PFSK-1 (cell line): Measurements from ENCODE around the gene RGS7.

Source experiments
- FOXP2 ChIP-seq: optimal IDR thresholded peaks from 2 replicates; pipeline ENCODE3; 2011; ENCODE audit warnings: borderline replicate concordance, control low read depth, inconsistent platforms; ENCODE audit not compliant: insufficient read depth; ENCODE audit errors: extremely low read length, extremely low read depth
- POLR2AphosphoS5 ChIP-seq: IDR thresholded peaks from 2 replicates; pipeline ENCODE4 v1.6.1; 2012; ENCODE audit warnings: low read depth, mild to moderate bottlenecking, control low read depth, low read length, moderate library complexity
- SIN3A ChIP-seq: IDR thresholded peaks from 2 replicates; pipeline ENCODE4 v1.6.1; 2012; ENCODE audit warnings: mild to moderate bottlenecking, low read length, moderate library complexity, borderline replicate concordance; ENCODE audit not compliant: insufficient read depth
- TAF1 ChIP-seq: IDR thresholded peaks from 2 replicates; pipeline ENCODE4 v1.6.1; 2012; ENCODE audit warnings: low read length, control low read depth, borderline replicate concordance; ENCODE audit not compliant: insufficient read depth
- TF ChIP-seq, protein P1 (sequence below), 2 experiments: IDR thresholded peaks; 2 replicates each; pipeline versions ENCODE4 v1.6.1 to v1.8.0; 2011 to 2012; ENCODE audit warnings: low read depth in 2 of 2, low read length in 2 of 2, control low read depth in 1 of 2, inconsistent platforms in 1 of 2, mild to moderate bottlenecking in 1 of 2, moderate library complexity in 1 of 2; ENCODE audit not compliant: insufficient read depth in 1 of 2

Gene RGS7

GRCh38 chr1:241215683-241216082 is 141.3 kb downstream of the RGS7 start:
- TF ChIP-seq TAF1 (no peak), SIN3A (no peak), FOXP2 (no peak), POLR2AphosphoS5 (no peak)
- TF ChIP-seq, protein P1, sequence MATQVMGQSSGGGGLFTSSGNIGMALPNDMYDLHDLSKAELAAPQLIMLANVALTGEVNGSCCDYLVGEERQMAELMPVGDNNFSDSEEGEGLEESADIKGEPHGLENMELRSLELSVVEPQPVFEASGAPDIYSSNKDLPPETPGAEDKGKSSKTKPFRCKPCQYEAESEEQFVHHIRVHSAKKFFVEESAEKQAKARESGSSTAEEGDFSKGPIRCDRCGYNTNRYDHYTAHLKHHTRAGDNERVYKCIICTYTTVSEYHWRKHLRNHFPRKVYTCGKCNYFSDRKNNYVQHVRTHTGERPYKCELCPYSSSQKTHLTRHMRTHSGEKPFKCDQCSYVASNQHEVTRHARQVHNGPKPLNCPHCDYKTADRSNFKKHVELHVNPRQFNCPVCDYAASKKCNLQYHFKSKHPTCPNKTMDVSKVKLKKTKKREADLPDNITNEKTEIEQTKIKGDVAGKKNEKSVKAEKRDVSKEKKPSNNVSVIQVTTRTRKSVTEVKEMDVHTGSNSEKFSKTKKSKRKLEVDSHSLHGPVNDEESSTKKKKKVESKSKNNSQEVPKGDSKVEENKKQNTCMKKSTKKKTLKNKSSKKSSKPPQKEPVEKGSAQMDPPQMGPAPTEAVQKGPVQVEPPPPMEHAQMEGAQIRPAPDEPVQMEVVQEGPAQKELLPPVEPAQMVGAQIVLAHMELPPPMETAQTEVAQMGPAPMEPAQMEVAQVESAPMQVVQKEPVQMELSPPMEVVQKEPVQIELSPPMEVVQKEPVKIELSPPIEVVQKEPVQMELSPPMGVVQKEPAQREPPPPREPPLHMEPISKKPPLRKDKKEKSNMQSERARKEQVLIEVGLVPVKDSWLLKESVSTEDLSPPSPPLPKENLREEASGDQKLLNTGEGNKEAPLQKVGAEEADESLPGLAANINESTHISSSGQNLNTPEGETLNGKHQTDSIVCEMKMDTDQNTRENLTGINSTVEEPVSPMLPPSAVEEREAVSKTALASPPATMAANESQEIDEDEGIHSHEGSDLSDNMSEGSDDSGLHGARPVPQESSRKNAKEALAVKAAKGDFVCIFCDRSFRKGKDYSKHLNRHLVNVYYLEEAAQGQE (IDR thresholded peaks at IDR 0.05; ENCODE audit: insufficient read depth in 1 of 2, low read depth in 2 of 2, low read length in 2 of 2) = no peak

- TF ChIP-seq FOXP2 = no peak
- no peak for TF ChIP-seq TAF1
- TF ChIP-seq, protein P1 (IDR thresholded peaks at IDR 0.05; ENCODE audit: insufficient read depth in 1 of 2, low read depth in 2 of 2, low read length in 2 of 2) = no peak
- no peak for TF ChIP-seq SIN3A
- TF ChIP-seq POLR2AphosphoS5 = no peak
These were observed 141.8 kb downstream of the RGS7 start for GRCh38 chr1:241215203-241215602.

DNA sequence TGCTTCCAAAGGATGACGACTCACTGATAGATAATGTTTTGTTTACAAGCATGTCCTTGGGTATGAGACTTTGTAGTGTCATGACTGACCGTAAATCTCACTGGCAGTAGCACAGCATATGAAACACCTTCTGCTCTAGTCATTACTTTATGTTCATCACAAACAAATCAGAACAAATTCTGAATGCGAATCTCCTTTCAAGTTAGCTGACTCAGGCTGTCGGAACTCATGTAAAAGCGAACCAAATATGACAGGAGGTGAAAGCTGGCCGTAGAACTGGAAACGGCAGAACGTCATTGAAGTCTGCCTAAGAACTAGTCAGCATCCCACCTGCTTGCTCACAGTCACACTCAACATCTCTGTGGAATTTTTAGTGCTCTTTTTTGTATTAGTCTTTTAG is 143.9 kb downstream of the RGS7 start:
- TF ChIP-seq FOXP2 (no peak), SIN3A (no peak), TAF1 (no peak), POLR2AphosphoS5 (no peak)
- TF ChIP-seq, protein P1 (IDR thresholded peaks at IDR 0.05; ENCODE audit: insufficient read depth in 1 of 2, low read depth in 2 of 2, low read length in 2 of 2) = no peak

GRCh38 chr1:241212628-241213027 is 144.4 kb downstream of the RGS7 start:
- no peak for TF ChIP-seq TAF1
- no peak for TF ChIP-seq FOXP2
- no peak for TF ChIP-seq SIN3A
- TF ChIP-seq, protein P1 (IDR thresholded peaks at IDR 0.05; ENCODE audit: insufficient read depth in 1 of 2, low read depth in 2 of 2, low read length in 2 of 2) = no peak
- no peak for TF ChIP-seq POLR2AphosphoS5

DNA sequence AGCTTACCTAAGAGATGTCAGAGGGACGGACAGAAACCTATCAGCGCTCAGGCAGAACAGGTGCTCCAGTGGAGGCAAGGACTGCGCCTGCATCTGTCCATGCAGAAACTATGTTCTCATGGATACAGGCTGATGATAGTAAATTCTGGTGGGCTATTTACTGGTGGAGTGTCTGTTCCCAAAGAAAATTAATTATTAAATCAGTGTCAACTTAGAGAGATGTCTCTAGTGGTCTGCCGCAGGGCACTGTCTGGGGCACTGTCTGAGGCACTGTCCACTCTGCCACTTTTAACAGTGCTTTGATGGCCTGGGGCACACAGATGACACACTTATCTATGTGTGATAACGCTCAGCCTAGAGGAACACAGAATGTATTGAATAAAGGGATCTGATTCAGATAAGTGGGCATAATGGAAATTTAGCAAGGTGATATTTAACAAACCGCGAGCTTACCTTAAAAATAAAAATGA is 148.1 kb downstream of the RGS7 start:
- TF ChIP-seq FOXP2 = no peak
- TF ChIP-seq TAF1 = no peak
- no peak for TF ChIP-seq POLR2AphosphoS5
- TF ChIP-seq, protein P1 (IDR thresholded peaks at IDR 0.05; ENCODE audit: insufficient read depth in 1 of 2, low read depth in 2 of 2, low read length in 2 of 2) = no peak
